Measurements from ENCODE around the gene PRKCE. TPM values are rescaled to one million over a fixed set of nuclear protein-coding genes. Genes with fewer than 3 reads are reported as not detected.

The PRKCE gene
- total RNA-seq, 1 experiment from 2014 or later = 14.0 TPM

DNA sequence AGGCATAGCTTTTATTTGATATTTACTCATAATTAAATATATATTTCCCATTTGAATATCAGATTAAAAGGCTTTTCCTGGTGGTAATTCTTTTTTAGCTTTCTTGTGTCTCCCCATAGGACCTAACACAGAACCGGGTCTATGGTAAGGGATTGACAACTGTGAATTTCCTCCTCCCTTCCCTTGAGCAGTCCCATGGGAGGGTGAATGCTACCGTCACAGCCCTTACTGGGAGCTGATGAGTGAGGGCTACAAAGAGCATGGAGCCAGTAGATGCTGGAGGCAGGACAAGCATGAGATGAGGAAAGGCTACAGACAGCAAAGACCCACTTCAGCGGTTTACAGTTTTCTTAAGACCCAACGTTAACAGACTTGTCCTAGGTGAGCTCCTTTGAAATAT, 475.1 kb downstream of the PRKCE start:
- Histone ChIP-seq H3K36me3 (ENCODE audit: control insufficient read depth, insufficient read depth, low read length) (no peaks in the 10 kb centered on the region), H3K4me3 (ENCODE audit: low read depth in 2 of 2, low read length in 2 of 2) (no peak overlapping the region), H3K27me3 (ENCODE audit: control insufficient read depth, insufficient read depth, low read length) (no peaks in the 10 kb centered on the region), H3K9me3 (ENCODE audit: control insufficient read depth, insufficient read depth, low read depth, low read length) (no peaks in the 10 kb centered on the region), H3K27ac (ENCODE audit: low read length) (no peak overlapping the region), H3K4me1 (ENCODE audit: control insufficient read depth, insufficient read depth, low read length) (no peaks in the 10 kb centered on the region)
- intact Hi-C loops (cut with micrococcal nuclease; ENCODE audit: unreplicated experiment) = no loop called here
- ChIA-PET CTCF (no interaction called here), POLR2A (no interaction called here)
- in situ Hi-C loops (cut with HindIII; ENCODE audit: low pct_unique_long_range_greater_than_20kb, low sequenced_read_pairs) = no loop called here
- TF ChIP-seq, protein P1, sequence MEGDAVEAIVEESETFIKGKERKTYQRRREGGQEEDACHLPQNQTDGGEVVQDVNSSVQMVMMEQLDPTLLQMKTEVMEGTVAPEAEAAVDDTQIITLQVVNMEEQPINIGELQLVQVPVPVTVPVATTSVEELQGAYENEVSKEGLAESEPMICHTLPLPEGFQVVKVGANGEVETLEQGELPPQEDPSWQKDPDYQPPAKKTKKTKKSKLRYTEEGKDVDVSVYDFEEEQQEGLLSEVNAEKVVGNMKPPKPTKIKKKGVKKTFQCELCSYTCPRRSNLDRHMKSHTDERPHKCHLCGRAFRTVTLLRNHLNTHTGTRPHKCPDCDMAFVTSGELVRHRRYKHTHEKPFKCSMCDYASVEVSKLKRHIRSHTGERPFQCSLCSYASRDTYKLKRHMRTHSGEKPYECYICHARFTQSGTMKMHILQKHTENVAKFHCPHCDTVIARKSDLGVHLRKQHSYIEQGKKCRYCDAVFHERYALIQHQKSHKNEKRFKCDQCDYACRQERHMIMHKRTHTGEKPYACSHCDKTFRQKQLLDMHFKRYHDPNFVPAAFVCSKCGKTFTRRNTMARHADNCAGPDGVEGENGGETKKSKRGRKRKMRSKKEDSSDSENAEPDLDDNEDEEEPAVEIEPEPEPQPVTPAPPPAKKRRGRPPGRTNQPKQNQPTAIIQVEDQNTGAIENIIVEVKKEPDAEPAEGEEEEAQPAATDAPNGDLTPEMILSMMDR (IDR thresholded peaks at IDR 0.05) = no peak
- no peak for TF ChIP-seq POLR2AphosphoS5 (IDR thresholded peaks at IDR 0.05; ENCODE audit: low read depth, low read length)
- TF ChIP-seq TCF7L2 (IDR thresholded peaks at IDR 0.05; ENCODE audit: low read depth, low read length) = no peak
- TF ChIP-seq, protein P2, sequence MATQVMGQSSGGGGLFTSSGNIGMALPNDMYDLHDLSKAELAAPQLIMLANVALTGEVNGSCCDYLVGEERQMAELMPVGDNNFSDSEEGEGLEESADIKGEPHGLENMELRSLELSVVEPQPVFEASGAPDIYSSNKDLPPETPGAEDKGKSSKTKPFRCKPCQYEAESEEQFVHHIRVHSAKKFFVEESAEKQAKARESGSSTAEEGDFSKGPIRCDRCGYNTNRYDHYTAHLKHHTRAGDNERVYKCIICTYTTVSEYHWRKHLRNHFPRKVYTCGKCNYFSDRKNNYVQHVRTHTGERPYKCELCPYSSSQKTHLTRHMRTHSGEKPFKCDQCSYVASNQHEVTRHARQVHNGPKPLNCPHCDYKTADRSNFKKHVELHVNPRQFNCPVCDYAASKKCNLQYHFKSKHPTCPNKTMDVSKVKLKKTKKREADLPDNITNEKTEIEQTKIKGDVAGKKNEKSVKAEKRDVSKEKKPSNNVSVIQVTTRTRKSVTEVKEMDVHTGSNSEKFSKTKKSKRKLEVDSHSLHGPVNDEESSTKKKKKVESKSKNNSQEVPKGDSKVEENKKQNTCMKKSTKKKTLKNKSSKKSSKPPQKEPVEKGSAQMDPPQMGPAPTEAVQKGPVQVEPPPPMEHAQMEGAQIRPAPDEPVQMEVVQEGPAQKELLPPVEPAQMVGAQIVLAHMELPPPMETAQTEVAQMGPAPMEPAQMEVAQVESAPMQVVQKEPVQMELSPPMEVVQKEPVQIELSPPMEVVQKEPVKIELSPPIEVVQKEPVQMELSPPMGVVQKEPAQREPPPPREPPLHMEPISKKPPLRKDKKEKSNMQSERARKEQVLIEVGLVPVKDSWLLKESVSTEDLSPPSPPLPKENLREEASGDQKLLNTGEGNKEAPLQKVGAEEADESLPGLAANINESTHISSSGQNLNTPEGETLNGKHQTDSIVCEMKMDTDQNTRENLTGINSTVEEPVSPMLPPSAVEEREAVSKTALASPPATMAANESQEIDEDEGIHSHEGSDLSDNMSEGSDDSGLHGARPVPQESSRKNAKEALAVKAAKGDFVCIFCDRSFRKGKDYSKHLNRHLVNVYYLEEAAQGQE (IDR thresholded peaks at IDR 0.05; ENCODE audit: insufficient read depth in 1 of 2, low read depth in 2 of 2, low read length in 1 of 2) = no peak
- BruUV-seq (replicated peaks) = no TSS peak
- DNase-seq (ENCODE audit: low read depth, low spot score) (no peak), ATAC-seq (no peak)

DNA sequence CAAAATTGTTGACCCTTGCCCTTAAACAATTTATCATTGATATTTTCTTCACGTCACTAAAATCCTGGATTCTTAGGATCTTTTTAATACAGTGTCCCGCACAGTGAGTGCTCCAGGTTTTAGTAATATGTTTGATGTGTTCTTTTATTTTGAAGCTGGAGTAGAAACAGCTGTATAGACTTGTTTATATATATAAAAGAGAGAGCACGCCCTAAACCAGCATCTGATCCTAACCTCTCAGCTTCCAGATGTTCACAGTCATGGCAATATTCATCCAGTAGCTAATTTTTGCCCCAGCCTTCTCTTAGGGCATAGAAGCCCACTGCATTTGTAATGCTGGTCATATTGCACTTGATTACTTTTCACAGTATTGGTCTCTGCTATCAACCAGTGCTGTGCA, 475.7 kb downstream of the PRKCE start:
- ChIA-PET CTCF (no interaction called here), POLR2A (no interaction called here)
- intact Hi-C loops (cut with micrococcal nuclease; ENCODE audit: unreplicated experiment) = no loop called here
- H3K4me3 ChIP-seq (ENCODE audit: low read depth in 2 of 2, low read length in 2 of 2) = no peak overlapping the region
- in situ Hi-C loops (cut with HindIII; ENCODE audit: low pct_unique_long_range_greater_than_20kb, low sequenced_read_pairs) = no loop called here
- no peak overlapping the region for H3K27ac ChIP-seq (ENCODE audit: low read length)
- no peaks in the 10 kb centered on the region for H3K4me1 ChIP-seq (ENCODE audit: control insufficient read depth, insufficient read depth, low read length)
- no peak for ATAC-seq
- no TSS peak for BruUV-seq (replicated peaks)
- H3K36me3 ChIP-seq (ENCODE audit: control insufficient read depth, insufficient read depth, low read length) = no peaks in the 10 kb centered on the region
- H3K9me3 ChIP-seq (ENCODE audit: control insufficient read depth, insufficient read depth, low read depth, low read length) = no peaks in the 10 kb centered on the region
- no peaks in the 10 kb centered on the region for H3K27me3 ChIP-seq (ENCODE audit: control insufficient read depth, insufficient read depth, low read length)
- TF ChIP-seq POLR2AphosphoS5 (IDR thresholded peaks at IDR 0.05; ENCODE audit: low read depth, low read length) (no peak), SIN3A (IDR thresholded peaks at IDR 0.05; ENCODE audit: borderline replicate concordance, insufficient read depth, low read depth, low read length) (no peak), TCF7L2 (IDR thresholded peaks at IDR 0.05; ENCODE audit: low read depth, low read length) (no peak)
- TF ChIP-seq, protein P2 (IDR thresholded peaks at IDR 0.05; ENCODE audit: insufficient read depth in 1 of 2, low read depth in 2 of 2, low read length in 1 of 2) = no peak
- TF ChIP-seq, protein P1 (IDR thresholded peaks at IDR 0.05) = no peak
- DNase-seq (ENCODE audit: low read depth, low spot score) = no peak
